ENCODE data around the gene XK. TPM values are rescaled to one million over a fixed set of nuclear protein-coding genes. Genes with fewer than 3 reads are reported as not detected.
"Not testable (repeated sequence)": the region's sequence is repeated elsewhere in the genome, so short reads cannot be mapped to it uniquely, and the experiment has no call there.

The XK gene
- total and polyA plus RNA-seq, 12 donors, result 1.8 to 10.1 (median 7.2) TPM

DNA sequence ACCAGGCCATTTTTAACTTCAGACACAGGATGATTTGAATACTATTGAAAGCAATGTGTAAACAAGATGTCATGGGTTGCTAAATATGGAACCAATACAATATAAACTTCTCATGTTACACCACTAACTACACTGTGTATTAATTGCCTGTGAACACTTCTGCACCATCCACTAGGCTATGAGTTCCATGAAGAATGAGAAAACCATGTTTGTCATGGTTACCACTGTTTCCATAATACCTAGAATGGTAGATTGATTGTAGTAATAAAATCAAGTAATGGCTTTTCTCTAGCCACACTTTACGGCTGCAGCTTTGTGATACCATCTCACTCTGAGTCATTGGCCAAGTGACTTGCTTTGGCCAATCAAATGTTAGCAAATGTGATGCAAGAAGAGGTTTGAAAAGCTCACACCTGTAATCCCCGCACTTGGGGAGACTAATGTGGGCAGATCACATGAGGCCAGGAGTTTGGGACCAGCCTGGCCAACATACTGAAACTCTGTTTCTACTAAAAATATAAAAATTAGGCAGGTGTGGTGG, 74.4 kb downstream of the XK start:
- Histone ChIP-seq H3K4me3 (no peak overlapping the region), H3K4me1 (peaks cover 0 to 8% (median 0%) of the 10 kb centered on the region in 9 donors), H3K9me3 (no peaks in the 10 kb centered on the region), H3K27ac (no peak overlapping the region), H3K27me3 (peaks cover 0 to 10% (median 0%) of the 10 kb centered on the region in 7 donors), H3K36me3 (no peaks in the 10 kb centered on the region)
- WGBS, 2 donors, result 87 to 93% methylated on average over 2 of the region's 2 CpGs
- no peak for ATAC-seq
- TF ChIP-seq, protein P1, sequence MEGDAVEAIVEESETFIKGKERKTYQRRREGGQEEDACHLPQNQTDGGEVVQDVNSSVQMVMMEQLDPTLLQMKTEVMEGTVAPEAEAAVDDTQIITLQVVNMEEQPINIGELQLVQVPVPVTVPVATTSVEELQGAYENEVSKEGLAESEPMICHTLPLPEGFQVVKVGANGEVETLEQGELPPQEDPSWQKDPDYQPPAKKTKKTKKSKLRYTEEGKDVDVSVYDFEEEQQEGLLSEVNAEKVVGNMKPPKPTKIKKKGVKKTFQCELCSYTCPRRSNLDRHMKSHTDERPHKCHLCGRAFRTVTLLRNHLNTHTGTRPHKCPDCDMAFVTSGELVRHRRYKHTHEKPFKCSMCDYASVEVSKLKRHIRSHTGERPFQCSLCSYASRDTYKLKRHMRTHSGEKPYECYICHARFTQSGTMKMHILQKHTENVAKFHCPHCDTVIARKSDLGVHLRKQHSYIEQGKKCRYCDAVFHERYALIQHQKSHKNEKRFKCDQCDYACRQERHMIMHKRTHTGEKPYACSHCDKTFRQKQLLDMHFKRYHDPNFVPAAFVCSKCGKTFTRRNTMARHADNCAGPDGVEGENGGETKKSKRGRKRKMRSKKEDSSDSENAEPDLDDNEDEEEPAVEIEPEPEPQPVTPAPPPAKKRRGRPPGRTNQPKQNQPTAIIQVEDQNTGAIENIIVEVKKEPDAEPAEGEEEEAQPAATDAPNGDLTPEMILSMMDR (IDR thresholded peaks at IDR 0.05), result no peak
- intact Hi-C loops (cut with DNase I), result no loop called here
- DNase-seq, result no peak

DNA sequence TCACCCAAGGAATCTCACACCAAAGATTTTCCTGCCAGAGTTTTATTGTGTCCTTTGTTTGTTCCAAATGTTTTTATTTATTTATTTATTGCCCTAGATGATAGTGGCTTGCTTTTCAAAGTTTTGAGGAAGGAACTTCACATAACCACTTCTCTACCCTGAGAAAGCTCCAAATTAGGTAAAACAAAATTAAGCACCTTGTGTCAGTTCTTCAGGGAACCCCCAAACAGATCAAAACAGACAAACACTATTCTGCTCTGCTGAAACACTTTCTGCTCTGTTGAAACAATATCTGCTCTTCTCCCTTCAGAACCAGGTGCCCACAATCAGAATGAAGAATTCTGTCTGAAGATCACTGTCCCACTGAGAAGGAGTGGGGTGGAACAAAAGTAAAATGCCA, 77.8 kb downstream of the XK start:
- Histone ChIP-seq H3K9me3 (peaks cover 0 to under 1% (median 0%) of the 10 kb centered on the region in 11 donors), H3K27me3 (peaks cover 0 to 22% (median 0%) of the 10 kb centered on the region in 7 donors), H3K36me3 (no peaks in the 10 kb centered on the region), H3K4me1 (peaks cover 0 to 5% (median 0%) of the 10 kb centered on the region in 9 donors), H3K27ac (no peak overlapping the region), H3K4me3 (no peak overlapping the region)
- DNase-seq, result no peak
- intact Hi-C loops (cut with DNase I), result no loop called here
- TF ChIP-seq, protein P1 (IDR thresholded peaks at IDR 0.05), result no peak
- ATAC-seq, result no peak

DNA sequence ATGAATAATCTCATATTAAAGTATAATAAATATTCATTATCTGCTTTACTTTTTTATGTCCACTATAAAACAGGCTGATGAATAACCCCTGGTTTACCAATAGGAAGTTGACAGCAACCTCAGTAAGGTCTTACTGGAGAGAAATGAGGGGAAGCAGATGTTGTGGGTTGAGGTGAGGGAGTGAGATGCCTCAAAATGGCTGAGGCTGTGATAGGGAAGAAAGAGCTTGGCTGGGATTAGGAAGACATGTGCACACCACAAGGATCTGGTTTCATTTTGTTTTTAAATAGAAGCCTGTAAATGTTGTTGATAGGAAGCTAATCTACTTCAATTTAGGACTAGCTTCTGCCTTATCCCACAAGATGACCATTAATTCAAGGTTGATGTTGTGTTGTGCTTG, 79.9 kb downstream of the XK start:
- peaks cover 0 to 18% (median 0%) of the 10 kb centered on the region in 7 donors for H3K27me3 ChIP-seq
- no peak overlapping the region for H3K4me3 ChIP-seq
- H3K27ac ChIP-seq, result no peak overlapping the region
- H3K4me1 ChIP-seq, result peaks cover 0 to 5% (median 0%) of the 10 kb centered on the region in 9 donors
- intact Hi-C loops (cut with DNase I), result no loop called here
- TF ChIP-seq, protein P1 (IDR thresholded peaks at IDR 0.05), result no peak
- H3K36me3 ChIP-seq, result no peaks in the 10 kb centered on the region
- DNase-seq (no peak), ATAC-seq (no peak)
- H3K9me3 ChIP-seq, result peaks cover 0 to 7% (median 0%) of the 10 kb centered on the region in 11 donors

DNA sequence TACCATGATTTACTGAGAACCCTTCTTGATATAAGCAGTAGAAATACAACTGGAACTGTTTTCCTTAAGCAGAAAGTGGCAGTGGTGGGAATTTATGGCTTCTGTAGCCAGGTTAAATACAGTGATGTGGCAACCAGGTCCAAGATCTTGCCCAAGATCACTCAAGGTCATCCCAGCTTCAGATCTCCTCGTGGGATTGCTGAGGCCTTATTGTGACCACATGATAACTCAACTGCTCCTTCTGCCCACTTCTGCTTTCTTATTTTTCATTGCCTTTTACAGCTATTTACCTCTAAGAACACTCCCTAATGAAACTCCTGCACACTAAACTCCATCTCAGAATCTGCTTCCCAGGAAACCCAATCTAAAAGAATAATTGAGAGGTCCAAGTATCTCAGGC, 81.8 kb downstream of the XK start:
- H3K27me3 ChIP-seq, result peaks cover 0 to 18% (median 0%) of the 10 kb centered on the region in 7 donors
- TF ChIP-seq, protein P1 (IDR thresholded peaks at IDR 0.05), result no peak
- intact Hi-C loops (cut with DNase I), result no loop called here
- DNase-seq, result no peak
- ATAC-seq, result no peak
- H3K9me3 ChIP-seq, result peaks cover 0 to 7% (median 0%) of the 10 kb centered on the region in 11 donors
- peaks cover 0 to 5% (median 0%) of the 10 kb centered on the region in 9 donors for H3K4me1 ChIP-seq
- no peak overlapping the region for H3K4me3 ChIP-seq
- no peaks in the 10 kb centered on the region for H3K36me3 ChIP-seq
- WGBS, 2 donors, result 56 to 73% methylated on average over 1 of the region's 1 CpG
- H3K27ac ChIP-seq, result no peak overlapping the region

DNA sequence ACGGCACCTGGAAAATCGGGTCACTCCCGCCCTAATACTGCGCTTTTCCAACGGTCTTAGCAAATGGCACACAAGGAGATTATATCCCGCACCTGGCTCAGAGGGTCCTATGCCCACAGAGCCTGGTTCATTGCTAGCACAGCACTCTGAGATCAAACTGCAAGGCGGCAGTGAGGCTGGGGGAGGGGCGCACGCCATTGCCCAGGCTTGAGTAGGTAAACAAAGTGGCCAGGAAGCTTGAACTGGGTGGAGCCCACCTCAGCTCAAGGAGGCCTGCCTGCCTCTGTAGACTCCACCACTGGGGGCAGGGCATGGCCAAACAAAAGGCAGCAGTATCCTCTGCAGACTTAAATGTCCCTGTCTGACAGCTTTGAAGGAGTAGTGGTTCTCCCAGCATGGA, 83.3 kb downstream of the XK start:
- H3K36me3 ChIP-seq; H3K4me3 ChIP-seq; H3K9me3 ChIP-seq; ATAC-seq; H3K27ac ChIP-seq; intact Hi-C loops (cut with DNase I); H3K4me1 ChIP-seq; DNase-seq: not testable (repeated sequence)
- 85 to 96% methylated on average over 5 to 9 of the region's 9 CpGs for WGBS, 2 donors
- H3K27me3 ChIP-seq, result peaks cover 0 to 18% (median 0%) of the 10 kb centered on the region in 7 donors
